GM12801 (cell line): ENCODE results near the gene JUN.

Experiments
- TF ChIP-seq, protein P1 (sequence below): IDR thresholded peaks from one replicate; pipeline ENCODE4 v1.5.1; 2011; ENCODE audit warnings: control low read depth; ENCODE audit not compliant: insufficient read length; ENCODE audit errors: extremely low read depth

The JUN gene

DNA sequence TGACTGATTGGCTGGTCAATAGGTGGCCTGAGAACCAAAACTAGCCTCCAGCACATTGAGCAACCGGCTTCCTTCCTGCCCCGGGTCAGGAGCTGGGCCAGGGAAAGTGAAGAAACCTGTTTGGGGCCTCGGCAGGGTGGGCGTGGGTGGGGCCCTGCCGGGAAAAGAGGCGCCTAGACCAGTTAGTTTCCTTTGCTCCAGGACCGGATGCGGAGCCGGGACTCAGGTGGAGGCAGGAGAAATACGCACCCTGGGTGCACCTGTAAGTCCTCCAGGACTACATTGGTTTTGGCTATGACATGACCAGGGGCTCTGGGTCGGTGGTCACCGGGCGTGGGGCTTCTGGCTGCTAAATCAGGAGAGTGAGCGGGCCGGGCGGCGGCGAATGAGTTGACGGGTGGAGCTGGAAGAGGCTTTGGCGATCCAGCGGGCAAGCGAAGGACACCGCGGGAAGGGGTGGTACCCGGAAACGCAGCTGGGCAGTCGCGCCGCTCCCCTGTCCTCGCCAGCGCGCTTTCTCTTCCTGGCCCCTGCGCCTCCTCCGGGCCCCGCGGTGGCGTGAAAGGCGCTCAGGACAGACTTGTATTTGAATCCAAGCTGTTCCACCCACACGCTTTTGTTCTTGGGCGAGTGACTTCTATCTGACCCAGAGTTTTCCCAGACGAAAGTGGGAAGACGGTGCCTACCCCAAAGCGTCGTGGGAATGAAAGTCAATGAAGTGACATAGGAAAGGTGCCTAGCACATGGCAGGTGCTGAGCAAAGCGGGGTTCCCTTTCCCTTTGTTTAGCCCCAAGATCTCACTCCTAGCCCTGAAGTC, 30.6 kb upstream of the JUN start:
- TF ChIP-seq, protein P1, sequence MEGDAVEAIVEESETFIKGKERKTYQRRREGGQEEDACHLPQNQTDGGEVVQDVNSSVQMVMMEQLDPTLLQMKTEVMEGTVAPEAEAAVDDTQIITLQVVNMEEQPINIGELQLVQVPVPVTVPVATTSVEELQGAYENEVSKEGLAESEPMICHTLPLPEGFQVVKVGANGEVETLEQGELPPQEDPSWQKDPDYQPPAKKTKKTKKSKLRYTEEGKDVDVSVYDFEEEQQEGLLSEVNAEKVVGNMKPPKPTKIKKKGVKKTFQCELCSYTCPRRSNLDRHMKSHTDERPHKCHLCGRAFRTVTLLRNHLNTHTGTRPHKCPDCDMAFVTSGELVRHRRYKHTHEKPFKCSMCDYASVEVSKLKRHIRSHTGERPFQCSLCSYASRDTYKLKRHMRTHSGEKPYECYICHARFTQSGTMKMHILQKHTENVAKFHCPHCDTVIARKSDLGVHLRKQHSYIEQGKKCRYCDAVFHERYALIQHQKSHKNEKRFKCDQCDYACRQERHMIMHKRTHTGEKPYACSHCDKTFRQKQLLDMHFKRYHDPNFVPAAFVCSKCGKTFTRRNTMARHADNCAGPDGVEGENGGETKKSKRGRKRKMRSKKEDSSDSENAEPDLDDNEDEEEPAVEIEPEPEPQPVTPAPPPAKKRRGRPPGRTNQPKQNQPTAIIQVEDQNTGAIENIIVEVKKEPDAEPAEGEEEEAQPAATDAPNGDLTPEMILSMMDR = no peak

- TF ChIP-seq, protein P1 = no peak
These were observed 30.0 kb upstream of the JUN start for GRCh38 chr1:58813801-58814200.

GRCh38 chr1:58813361-58813760, 29.5 kb upstream of the JUN start:
- TF ChIP-seq, protein P1 = no peak

GRCh38 chr1:58812926-58813325, 29.1 kb upstream of the JUN start:
- TF ChIP-seq, protein P1 = no peak

- TF ChIP-seq, protein P1 = no peak
These were observed 28.6 kb upstream of the JUN start for GRCh38 chr1:58812468-58812867.

DNA sequence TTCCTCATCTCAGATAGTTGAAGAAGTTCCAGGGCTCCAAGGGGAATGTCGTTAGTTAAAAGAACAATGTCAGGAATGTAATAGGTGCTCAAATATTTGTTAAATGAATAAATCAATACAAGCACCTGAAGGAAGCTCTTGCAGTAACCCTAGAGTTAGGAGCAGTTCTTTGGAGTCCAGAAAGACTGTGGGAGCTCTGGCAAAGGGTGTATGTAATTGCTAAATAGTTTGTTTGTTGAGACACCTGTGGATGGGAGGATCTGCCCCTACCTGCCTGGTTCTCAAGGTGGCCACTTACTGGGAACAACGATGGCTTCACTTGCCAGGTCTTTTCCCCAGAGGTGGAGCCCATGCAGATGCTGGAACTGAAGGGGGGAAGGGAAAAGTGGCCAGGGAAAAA, 27.5 kb upstream of the JUN start:
- TF ChIP-seq, protein P1 = no peak

GRCh38 chr1:58809325-58810010, 25.6 kb upstream of the JUN start:
- TF ChIP-seq, protein P1 = no peak
